Stimulated activated CD4-positive, alpha-beta T cell treated with anti-CD3 and anti-CD28 coated beads, Interleukin-15, amount 100 ng/mL, for 24 hours (primary cell): ENCODE results near the gene HS1BP3.

Experiments
- DNase-seq: peaks from one replicate; pipeline ENCODE4 v3.0.0-alpha.2; 2020

HS1BP3 gene, protein sequence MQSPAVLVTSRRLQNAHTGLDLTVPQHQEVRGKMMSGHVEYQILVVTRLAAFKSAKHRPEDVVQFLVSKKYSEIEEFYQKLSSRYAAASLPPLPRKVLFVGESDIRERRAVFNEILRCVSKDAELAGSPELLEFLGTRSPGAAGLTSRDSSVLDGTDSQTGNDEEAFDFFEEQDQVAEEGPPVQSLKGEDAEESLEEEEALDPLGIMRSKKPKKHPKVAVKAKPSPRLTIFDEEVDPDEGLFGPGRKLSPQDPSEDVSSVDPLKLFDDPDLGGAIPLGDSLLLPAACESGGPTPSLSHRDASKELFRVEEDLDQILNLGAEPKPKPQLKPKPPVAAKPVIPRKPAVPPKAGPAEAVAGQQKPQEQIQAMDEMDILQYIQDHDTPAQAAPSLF

DNA sequence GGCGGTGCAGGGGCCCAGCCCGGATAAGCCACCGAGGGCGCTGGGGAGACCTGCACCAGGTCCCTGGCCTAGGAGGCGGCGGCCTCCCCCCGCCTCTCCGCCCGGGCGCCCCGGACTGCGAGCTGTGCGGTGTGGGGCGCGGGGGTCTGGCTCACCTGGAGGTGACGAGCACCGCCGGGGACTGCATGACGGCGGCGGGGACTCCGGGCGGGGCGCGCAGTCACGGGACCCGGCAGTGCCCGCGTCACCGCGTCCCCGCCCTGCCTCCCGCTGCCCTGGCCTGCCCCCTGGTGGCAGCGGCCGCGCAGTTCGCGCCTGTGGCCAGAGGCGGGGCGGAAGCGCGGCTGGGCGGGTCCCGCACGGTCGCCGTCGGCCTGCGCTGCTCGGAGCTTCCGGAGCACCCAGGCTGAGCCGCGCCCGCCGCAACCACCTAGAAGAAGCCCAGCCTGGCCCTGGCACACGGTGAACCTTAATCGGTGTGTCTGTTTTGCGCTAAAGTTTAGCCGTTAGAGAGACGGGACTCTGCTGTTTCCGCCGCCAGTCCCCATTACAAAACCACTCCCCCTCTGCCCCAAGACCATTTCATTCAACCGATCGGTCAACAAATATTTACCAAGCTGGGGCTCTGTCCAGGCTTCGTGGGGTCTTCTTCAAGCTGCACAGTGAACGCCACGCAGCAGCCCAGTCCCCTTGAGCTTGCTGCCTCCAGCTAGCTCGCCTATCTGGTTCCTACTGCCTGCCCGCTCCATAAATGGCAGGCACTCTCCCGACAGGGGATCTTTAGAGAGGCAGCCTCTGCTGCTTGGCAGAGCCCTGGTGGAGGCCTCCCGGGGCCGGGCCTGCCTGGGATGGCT, at the start of gene HS1BP3:
TSS of gene HS1BP3 (minus strand) at position 222 of the 854 bp plus-strand sequence. CDS start at position 187, 35 bp downstream.
- DNase-seq = peak; percentile 88

DNA sequence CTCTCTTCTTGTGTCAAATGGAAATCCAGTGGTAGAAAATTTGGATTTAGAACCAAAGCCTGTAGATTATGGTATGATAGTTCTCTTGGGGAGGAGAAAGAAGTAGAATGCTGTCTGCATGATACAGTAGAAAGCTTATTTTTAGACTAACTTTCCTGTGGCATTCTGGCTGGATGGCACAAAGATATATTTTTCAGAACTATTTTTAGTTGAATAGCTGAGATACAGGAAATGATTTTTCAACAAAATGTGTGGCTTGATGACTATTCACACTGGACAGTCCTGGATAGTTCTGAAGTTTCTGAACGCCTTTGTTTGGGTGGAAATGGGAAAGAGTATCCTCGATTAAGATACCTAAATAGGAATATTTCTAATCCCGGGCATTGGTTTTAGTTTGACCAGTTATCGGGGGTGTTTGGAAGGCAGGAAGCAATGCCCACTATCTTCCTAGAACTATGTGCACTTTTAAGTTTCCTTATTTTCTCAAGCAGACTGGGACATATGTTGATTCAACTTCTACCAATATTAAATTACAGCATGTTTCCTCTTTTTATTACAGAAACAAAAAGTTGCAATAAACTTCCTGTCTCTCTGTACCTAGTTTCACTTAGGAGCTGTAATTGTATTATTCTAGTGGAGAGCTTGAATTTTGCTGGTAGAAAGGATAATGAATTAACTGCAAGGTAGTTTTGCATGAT, 48.2 kb upstream of the HS1BP3 start:
- DNase-seq = no peak

DNA sequence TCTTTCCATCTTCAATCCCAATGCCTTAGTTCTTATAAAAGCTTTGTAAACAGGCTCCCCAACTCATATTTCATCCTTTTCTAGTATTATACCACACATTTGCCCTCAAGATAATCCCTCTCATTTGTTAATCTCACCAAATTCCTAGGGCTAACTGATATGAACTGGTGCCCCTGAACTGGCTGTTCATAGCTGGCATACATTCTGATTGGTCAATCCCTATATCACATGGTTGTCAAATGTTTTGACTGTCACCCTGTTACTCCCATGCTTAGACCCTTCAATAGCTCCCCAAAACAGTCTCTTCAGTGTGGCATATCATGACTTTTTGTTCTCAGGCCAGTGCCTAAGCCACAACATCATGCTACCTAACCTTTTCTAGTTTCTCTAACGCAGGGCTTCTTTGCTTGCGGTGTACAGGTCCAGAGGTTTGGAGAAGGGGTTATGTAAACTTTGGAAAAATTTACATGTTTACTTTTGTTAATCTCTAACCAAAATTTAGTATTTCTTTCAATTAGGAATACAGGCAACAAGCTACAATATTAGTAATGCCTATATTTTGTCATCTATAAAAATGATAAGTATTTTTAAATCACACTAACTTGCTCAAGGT, 46.5 kb upstream of the HS1BP3 start:
- DNase-seq = no peak

DNA sequence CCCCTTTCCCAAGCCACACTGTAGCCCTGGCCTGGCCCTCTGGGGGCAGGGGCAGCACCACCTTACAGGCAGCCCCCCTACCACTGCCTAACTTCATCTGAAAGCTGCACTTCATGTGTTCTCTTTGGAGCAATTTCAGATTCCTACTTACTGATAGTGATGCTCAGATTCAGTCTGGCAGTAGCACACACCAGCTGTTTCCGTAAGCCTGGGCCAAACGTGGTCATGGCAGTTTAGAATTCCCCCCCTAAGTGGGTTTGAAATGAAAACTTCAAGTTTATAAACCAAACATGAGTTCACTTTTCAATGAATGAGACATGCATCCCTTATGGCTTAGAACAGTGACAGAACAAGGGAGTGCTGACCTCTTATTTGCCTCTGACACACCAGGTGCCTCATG, 45.5 kb upstream of the HS1BP3 start:
- no peak for DNase-seq

DNA sequence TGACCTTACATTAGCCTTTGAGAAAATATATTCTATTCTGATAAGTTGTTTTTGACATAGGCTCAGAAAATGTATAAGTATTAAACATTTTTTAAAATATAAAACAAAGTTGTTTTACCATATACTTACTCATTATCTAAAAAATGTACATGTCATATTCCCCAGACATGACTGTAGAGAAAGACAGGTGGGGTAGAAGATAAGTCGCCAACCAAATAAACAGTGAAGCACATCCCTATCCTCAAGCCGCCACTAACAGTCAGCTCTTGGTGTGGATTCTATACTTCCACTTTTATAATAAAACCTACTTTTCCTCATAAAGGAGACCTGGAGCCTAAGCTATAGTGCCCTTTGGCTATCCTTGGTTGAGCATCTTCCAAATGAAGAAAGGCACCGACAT, 42.4 kb upstream of the HS1BP3 start:
- DNase-seq = no peak

DNA sequence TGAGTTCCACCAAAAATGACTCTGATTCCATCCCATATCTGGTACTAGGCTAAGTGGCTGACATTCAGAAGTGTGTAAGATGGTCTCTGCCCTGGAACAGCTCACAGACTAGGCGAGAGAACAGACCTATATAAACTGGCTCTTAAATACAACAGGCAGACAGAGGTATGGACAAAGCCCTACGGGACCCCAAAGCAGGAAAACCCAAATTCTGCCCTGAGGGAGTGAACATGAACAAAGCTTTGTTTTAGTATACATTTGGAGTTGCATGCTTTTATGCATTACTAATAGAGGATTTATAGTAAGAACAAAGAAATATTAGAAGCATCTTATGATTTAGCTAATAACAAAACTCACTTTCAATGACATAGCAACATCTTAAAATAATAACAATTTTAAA, 41.2 kb upstream of the HS1BP3 start:
- no peak for DNase-seq

DNA sequence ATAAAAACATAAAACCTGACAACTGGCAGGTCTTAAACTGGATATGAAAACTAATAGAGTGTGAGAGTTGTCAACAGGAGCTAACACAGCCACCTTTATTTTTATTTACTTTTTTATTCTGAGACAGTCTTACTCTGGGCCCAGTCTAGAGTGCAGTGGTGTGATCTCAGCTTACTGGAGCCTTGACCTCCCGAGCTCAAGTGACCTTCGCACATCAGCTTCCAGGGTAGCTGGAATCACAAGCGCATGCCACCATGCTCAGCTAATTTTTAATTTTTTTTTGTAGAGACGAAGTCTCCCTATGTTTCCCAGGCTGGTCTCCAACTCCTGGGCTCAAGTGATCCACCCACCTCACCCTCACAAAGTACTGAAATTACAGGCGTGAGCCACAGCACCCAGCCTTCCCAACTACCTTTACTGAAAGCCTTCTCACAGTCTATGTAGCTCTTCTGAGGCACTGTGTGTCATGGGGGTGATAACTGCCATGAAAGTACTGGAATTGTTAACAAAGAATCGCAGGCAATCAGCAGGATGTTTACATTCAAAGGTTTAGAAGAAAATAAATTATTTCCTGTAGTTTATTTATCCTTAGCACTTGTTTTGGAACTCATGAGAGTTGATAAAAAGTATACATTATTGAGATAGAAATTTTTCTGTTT, 40.3 kb upstream of the HS1BP3 start:
- no peak for DNase-seq

DNA sequence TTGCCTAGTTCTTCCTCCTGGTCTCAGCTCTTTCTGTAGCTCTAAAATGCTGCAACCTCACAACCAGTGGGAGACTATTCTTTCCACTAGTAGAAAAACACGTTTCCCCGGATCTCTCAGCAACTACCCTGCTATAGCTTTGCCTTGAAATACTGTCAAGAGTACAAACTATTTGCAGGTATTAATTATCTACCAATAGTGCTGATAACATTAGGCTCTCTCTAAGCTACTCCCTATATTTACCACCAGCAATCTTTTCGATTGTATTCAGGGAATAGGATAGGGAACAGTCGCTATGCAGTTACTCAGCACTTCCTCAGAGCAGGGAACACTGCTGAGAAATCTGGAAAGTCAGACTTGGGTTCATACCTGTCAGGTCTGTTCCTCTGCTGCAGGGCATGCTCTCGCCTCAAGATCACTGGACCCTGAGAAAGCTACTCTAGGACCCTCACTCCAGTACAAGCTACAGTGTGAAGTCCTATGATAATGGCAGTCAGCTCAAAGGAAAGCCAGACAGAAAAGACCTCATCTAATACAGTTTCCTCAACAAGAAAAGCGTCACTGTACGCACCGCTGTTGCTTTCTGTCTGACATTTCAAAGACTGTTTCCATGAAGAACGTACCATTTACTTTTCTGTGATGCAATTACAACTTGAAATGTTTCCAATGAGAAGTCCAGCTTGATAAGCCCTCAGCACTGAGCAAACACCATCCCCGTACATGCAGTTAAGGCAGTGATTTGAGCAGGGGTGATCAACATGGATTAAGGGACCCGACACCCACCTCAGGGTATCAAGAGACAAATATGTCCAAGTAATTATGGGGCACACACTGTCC, 38.7 kb upstream of the HS1BP3 start:
- DNase-seq = no peak

DNA sequence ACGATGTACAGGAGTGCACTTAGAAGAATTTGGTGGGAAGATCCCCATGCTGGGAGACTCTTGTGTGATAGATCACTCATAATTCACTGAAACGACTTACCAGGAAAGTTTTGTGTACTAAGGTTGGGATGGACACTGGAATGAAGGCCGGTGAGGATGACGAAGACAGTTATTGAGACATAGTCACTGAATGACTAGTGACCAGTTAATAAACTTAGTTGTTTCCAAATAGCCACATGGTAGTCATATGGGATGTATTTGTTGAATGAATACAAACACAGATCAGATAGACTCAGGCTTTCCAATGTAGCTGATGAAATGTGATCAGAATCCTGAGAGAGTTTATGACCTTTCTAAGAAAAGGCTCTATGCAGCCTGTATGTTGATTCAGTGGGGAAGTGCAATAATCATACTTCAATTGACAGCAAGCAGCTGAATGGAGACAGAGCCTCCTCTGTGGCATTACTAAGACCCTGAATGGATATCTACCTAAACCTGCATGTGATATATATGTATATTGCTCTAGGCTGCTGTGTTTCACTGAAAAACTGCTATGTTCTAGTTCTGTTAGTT, 36.4 kb upstream of the HS1BP3 start:
- no peak for DNase-seq

DNA sequence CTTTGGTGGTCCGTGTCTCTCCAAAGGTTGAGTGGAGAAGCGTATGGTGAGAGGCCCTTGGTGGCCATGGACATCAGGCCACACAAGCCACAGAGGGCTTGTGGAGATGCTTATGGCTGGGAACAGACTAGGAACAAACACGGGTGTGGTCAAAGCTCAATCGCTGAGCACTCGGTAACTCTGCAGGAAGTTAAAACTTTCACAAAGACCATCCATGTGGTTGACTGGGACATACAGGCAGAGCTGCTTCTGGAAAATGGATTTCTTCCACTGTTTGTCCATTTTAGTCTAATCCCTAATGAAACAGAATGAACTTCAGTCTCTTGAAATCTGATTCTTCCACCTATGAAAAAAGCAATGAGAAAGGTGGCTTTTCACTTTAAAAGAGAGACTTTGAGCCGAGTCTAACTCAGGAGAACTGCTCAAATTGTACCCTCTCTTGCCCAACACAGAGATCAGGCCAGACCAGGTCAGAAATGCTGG, 33.7 kb upstream of the HS1BP3 start:
- no peak for DNase-seq

DNA sequence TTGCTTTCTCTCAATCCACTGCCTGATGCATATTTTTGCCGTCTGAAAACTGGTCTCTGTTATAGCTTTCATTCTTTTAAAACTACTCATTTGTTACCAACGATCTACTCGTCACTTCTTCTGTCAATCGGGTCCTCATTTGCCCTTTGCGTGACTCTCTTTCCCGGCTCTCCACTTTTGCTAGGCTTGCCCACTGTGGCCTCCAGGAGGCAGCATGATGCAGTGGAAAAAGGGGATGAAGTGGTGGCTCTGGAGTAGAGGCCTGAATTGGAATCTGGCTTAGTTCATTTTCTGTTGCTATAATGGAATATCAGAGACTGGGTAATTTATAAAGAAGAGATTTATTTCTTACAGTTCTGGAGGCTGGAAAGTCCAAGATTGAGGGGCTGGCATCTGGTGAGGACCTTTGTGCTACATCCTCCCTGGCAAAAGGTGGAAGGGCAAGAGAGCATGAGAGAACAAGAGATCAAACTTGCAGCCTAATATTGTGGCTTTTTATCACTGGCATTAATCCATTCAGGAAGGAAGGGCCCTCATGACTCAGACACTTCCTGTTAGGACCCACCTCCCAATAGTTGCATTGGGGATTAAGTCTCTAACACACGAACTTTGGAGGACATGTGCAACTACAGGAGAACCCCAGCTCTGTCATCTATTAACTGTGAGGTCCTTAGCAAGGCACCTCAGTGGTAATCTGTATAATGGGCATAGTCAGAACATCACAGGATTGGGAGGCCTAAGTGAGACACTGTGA, 31.4 kb upstream of the HS1BP3 start:
- no peak for DNase-seq

DNA sequence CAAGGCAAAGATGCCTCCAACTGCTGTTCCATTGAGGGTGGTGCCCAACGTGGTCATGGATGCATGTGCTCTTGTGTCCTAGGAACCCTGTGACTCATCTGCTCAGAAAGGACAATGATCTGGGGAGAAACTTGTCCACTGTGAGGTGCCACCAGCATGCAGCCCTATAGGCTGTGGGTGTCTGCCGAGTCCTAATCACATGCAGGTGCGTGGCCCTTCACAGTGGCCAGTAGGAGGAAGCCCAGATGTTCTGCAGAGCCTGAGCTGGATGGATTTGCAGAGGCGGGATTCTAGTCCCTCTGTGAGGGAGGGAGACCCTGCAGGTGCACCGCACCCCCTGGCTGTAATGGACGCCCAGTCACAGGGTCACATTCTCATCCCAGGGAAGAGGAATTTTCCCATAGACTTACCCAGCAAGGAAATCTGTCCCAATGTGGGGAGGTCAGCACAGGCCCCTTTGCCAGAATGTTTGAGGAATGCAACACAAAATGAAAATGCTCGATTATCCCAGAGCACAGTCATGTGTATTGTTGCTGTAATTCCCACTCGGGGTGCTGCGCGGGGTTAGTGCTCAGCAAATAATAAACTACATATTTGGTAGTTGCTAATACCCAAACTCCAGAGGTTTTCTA, 30.0 kb upstream of the HS1BP3 start:
- no peak for DNase-seq

DNA sequence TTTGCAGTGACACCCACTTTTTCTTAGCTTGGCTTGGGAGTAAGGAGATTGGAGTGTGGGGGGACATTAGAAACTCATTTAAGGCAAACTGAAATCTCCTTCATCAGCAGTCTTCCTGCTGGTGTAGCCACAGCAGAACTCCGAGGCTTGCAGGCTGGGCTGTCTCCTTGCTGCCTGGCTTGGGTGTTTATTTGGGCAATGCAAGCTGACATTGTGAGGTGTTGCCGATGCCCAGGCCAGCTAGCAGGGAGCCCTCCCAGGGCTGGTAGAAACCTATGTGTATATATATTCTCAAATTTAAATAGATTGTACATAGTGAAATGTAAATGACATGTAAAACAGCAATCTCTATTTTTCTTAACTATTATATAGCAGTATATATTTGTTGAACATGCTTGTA, 27.9 kb upstream of the HS1BP3 start:
- DNase-seq = no peak

DNA sequence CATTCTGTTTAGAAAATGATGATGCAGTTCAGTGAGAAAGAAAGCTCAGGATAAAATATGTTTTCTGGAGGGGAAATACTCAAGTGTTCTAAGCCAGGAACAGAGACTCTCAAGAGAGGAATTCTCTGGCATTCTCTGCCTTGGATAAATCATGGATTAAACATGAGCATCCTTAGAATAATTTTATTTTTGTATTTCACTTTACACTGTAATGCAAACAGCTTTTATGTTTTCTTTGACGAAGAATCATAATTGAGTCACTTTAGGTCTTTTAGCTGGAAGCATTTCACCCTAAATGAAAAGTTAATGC, 27.1 kb upstream of the HS1BP3 start:
- DNase-seq = no peak

DNA sequence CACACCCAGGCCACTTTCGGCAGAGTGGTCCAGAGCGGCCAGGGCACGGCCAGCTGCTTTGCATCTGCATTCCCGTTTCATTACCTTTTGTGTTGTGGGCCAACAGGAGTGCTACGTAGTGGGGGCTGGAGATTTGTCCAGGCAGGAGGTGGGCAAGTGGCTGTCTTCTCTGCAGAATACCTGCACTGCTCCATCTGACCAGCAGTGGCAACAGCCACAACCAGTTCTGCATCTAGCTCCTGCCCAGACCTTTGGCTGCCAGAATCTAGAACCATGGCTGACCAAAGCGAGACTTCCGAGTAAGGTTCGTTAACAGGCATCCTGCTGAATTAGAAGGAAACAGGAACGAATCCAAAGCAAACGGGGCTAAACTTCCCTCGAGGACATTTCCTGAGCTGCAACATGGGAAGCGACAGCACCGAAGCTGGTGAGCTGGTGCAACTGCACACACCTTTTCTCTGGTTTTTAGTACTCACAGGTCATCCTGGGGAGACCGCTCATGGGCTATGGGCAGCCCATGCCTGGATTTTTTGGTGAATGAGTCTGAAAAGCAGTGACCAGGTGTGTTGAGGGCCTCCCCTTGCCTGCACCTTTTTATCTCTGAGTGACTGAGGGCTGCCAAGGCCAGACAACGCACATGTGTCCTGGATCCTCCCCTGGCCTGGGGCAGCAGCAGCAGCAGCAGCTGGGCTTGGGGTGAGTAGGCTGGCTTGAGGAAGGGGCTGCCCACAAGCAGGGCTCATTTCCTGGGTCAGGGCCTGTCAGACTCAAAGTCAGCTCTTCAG, 26.6 kb upstream of the HS1BP3 start:
- no peak for DNase-seq

DNA sequence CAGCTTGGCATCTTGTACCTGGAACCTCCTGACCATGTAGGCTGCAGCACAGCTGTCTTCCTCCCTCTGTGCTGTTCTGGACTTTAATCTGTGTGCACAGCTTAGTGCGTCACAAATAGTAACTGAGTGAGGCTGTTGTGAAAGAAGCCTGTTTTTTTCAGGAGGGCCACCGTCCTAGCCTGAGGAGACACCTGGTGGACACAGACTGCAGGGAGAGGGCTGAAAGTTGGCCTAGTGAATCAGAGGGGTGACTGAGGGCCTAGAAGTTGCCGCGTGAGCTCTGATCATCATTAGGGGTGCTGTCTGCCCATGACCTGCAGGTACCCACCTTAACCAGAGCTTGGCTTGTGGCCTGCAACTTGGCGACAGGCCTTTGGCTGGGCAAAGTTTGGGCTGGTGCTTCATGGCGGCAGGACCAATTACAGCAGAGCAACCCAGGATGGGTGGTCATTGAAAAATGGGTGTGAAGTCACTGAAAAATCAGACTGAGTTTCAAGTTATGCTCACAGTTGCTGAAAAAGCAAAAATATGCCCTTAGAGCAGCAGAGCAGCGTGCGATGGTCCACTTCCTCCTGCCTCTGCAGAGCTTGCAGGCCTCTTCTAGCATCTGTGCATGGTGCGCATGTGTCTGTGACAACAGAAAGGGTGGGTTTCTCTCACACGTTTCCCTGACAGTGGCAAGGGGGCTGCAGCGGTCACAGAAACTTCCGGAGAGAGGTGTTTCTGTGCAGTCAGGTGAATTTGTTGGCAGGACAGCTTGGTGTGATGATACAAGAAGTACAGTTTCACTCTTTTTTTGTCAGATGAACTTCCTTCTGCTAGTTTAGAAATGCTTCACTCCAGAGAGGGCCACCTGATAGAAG, 25.7 kb upstream of the HS1BP3 start:
- no peak for DNase-seq

DNA sequence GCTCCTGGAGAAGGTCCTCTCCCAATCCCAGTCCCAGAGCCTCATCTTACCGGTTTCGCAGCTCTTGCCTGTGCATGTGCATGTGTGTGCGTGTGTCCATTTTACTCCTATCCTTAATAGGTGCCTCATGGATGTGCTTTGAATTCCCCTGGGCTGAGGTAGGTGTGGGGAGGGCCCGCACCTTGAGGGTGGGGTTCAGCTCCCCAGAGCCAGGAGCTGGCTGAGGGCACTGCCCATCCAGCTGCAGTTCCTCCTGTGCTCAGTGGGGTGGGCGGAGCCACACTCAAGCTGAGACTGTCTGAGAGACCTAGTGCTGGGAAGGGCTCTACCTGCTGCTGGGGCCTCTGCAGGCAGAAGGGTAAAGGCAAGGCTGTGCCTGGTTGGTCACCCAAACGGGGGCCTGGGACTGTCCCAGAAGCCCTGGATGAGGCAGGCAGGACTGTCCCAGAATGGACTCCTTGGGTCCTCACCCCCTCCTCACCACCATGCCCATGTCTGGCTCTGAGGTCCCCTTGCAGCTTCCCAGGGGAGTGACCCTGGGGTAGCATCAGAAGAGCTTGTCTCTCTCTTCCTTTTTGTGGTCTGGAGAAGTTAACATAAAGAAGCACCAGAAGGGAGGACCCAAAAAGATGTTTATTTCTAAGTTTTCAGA, 24.9 kb upstream of the HS1BP3 start:
- no peak for DNase-seq
